H1 (cell line): ENCODE results near the gene MKKS. TPM values are rescaled to one million over a fixed set of nuclear protein-coding genes. Genes with fewer than 3 reads are reported as not detected.

Experiments
- CTCF ChIA-PET: fragments of 300-600 bp; sonication (Branson Sonifier 250); formaldehyde crosslinking; loops from one replicate; lab custom pipeline; 2021; ENCODE audit not compliant: partially characterized antibody; lab: Charles Lee
- POLR2A ChIA-PET: fragments of 300-600 bp; sonication (Branson Sonifier 250); formaldehyde crosslinking; loops from one replicate; lab custom pipeline; 2021; ENCODE audit warnings: inconsistent platforms; ENCODE audit not compliant: partially characterized antibody; lab: Charles Lee
- DNase-seq, 2 experiments: peaks; one replicate each; pipeline versions ENCODE4 v3.0.0 to v3.0.0-alpha.2; 2010 to 2022; ENCODE audit warnings: low spot score in 2 of 2, low read depth in 1 of 2, mixed read lengths in 1 of 2
- FAIRE-seq: peaks from 2 replicates; lab custom pipeline; 2011; peaks lifted over from hg19 to GRCh38; lab: Jason Lieb, UNC
- H2AFZ ChIP-seq: 2 replicates; pipeline ENCODE4 v1.8.1; 2012; ENCODE audit warnings: low read length, inconsistent platforms
- H2AK5ac ChIP-seq: 2 replicates; pipeline ENCODE4 v1.6.1; 2013; ENCODE audit warnings: low read depth, low read length
- H2BK120ac ChIP-seq: replicated peaks from 2 replicates; pipeline ENCODE3; 2013; ENCODE audit warnings: low read depth, low read length, inconsistent platforms
- H2BK12ac ChIP-seq: 2 replicates; pipeline ENCODE4 v1.6.1; 2013; ENCODE audit warnings: low read depth, low read length
- H2BK15ac ChIP-seq: 2 replicates; pipeline ENCODE4 v1.6.1; 2013; ENCODE audit warnings: low read length
- H2BK20ac ChIP-seq: 2 replicates; pipeline ENCODE4 v1.6.1; 2013; ENCODE audit warnings: low read length
- H2BK5ac ChIP-seq: 2 replicates; pipeline ENCODE4 v1.6.1; 2013; ENCODE audit warnings: low read depth, low read length
- H3K14ac ChIP-seq: 2 replicates; pipeline ENCODE4 v1.6.1; 2013; ENCODE audit warnings: inconsistent platforms; ENCODE audit not compliant: insufficient read length
- H3K18ac ChIP-seq: 2 replicates; pipeline ENCODE4 v1.6.1; 2013; ENCODE audit warnings: low read length; ENCODE audit errors: extremely low read depth
- H3K23ac ChIP-seq: 2 replicates; pipeline ENCODE4 v1.6.1; 2013; ENCODE audit warnings: inconsistent platforms; ENCODE audit not compliant: insufficient read length
- H3K23me2 ChIP-seq: 2 replicates; pipeline ENCODE4 v1.6.1; 2013; ENCODE audit warnings: low read depth, low read length
- H3K27ac ChIP-seq: 2 replicates; pipeline ENCODE4 v1.6.1; 2011; ENCODE audit warnings: low read depth, low read length, inconsistent platforms
- H3K27me3 ChIP-seq, 4 experiments: replicated peaks in 1 of 4; 1 replicate in 1 of 4; 2 replicates in 3 of 4; pipeline versions ENCODE4 v1.6.1 to v1.8.1; 2011 to 2013; ENCODE audit warnings: low read length in 3 of 4, mild to moderate bottlenecking in 3 of 4, inconsistent platforms in 2 of 4, mixed read lengths in 2 of 4, moderate library complexity in 1 of 4; ENCODE audit not compliant: control insufficient read depth in 3 of 4, insufficient read depth in 3 of 4; ENCODE audit errors: extremely low read depth in 1 of 4
- H3K36me3 ChIP-seq, 4 experiments: 2 replicates each; pipeline versions ENCODE4 v1.6.1 to v1.8.1; 2011 to 2013; ENCODE audit warnings: mild to moderate bottlenecking in 4 of 4, low read length in 3 of 4, moderate library complexity in 2 of 4, control low read depth in 1 of 4, inconsistent platforms in 1 of 4; ENCODE audit not compliant: insufficient read depth in 4 of 4, control insufficient read depth in 2 of 4
- H3K4ac ChIP-seq: replicated peaks from 2 replicates; pipeline ENCODE3; 2013; ENCODE audit warnings: low read length, low read depth, mixed read lengths, inconsistent platforms; ENCODE audit not compliant: insufficient read length
- H3K4me1 ChIP-seq, 4 experiments: replicated peaks in 1 of 4; 1 replicate in 1 of 4; 2 replicates in 3 of 4; pipeline versions ENCODE4 v1.6.1 to v1.8.1; 2011 to 2013; ENCODE audit warnings: low read length in 3 of 4, inconsistent platforms in 2 of 4, mixed read lengths in 1 of 4; ENCODE audit not compliant: insufficient read depth in 4 of 4, control insufficient read depth in 3 of 4
- H3K4me2 ChIP-seq, 2 experiments: 2 replicates each; pipeline versions ENCODE4 v1.6.1 to v1.8.1; 2011 to 2013; ENCODE audit warnings: low read depth in 2 of 2, low read length in 2 of 2, control low read depth in 1 of 2, inconsistent platforms in 1 of 2, mild to moderate bottlenecking in 1 of 2; ENCODE audit not compliant: insufficient read depth in 1 of 2
- H3K4me3 ChIP-seq, 4 experiments: fragments of 200-600, 300-600 bp in 1 of 4; sonication (generic), shearing (Covaris generic), sonication (Bioruptor Twin) in 1 of 4; 2 replicates each; pipeline versions ENCODE4 v1.5.1 to v1.8.1; 2011 to 2016; ENCODE audit warnings: low read length in 4 of 4, low read depth in 3 of 4, control low read depth in 2 of 4, inconsistent platforms in 2 of 4, mild to moderate bottlenecking in 2 of 4, mixed read lengths in 1 of 4, moderate library complexity in 1 of 4; ENCODE audit not compliant: insufficient read depth in 2 of 4; ENCODE audit errors: extremely low read depth in 1 of 4
- H3K56ac ChIP-seq: replicated peaks from 2 replicates; pipeline ENCODE3; 2013; ENCODE audit warnings: low read depth, mild to moderate bottlenecking, mixed read lengths, low read length, inconsistent platforms; ENCODE audit not compliant: insufficient read length
- H3K79me1 ChIP-seq: 2 replicates; pipeline ENCODE4 v1.6.1; 2013; ENCODE audit warnings: low read depth, low read length, control low read depth
- H3K79me2 ChIP-seq, 2 experiments: 2 replicates each; pipeline versions ENCODE4 v1.6.1 to v1.8.1; 2012 to 2013; ENCODE audit warnings: low read length in 2 of 2, mild to moderate bottlenecking in 2 of 2, inconsistent platforms in 1 of 2; ENCODE audit not compliant: insufficient read depth in 2 of 2, control insufficient read depth in 1 of 2
- H3K9ac ChIP-seq, 4 experiments: replicated peaks in 1 of 4; 1 replicate in 1 of 4; 2 replicates in 3 of 4; pipeline versions ENCODE4 v1.6.1 to v1.8.1; 2011 to 2013; ENCODE audit warnings: low read depth in 3 of 4, low read length in 3 of 4, control low read depth in 2 of 4, mild to moderate bottlenecking in 2 of 4, moderate library complexity in 2 of 4, inconsistent platforms in 1 of 4; ENCODE audit errors: extremely low read depth in 1 of 4
- H3K9me3 ChIP-seq, 2 experiments: 2 replicates each; pipeline versions ENCODE4 v1.6.1 to v1.8.1; 2012 to 2013; ENCODE audit warnings: mild to moderate bottlenecking in 2 of 2, moderate library complexity in 2 of 2, control low read depth in 1 of 2, inconsistent platforms in 1 of 2, low read depth in 1 of 2, low read length in 1 of 2, mixed read lengths in 1 of 2; ENCODE audit not compliant: insufficient read depth in 2 of 2
- H4K20me1 ChIP-seq, 2 experiments: replicated peaks in 1 of 2; 2 replicates each; pipeline versions ENCODE3 to v1.8.1; 2011 to 2013; ENCODE audit warnings: inconsistent platforms in 2 of 2, low read length in 2 of 2, mild to moderate bottlenecking in 1 of 2; ENCODE audit not compliant: insufficient read depth in 2 of 2, control insufficient read depth in 1 of 2
- H4K5ac ChIP-seq: 2 replicates; pipeline ENCODE4 v1.6.1; 2013; ENCODE audit warnings: low read length, low read depth, mixed read lengths, inconsistent platforms; ENCODE audit not compliant: insufficient read length
- H4K8ac ChIP-seq: 2 replicates; pipeline ENCODE4 v1.8.0; 2013; ENCODE audit warnings: mild to moderate bottlenecking, moderate library complexity, low read length, inconsistent platforms; ENCODE audit not compliant: insufficient read depth; ENCODE audit errors: extremely low read depth
- H4K91ac ChIP-seq: replicated peaks from 2 replicates; pipeline ENCODE3; 2013; ENCODE audit warnings: low read length, mixed read lengths, inconsistent platforms; ENCODE audit not compliant: insufficient read length
- CTBP2 ChIP-seq: IDR thresholded peaks from 2 replicates; pipeline ENCODE4 v1.7.0; 2011; ENCODE audit warnings: borderline replicate concordance, mild to moderate bottlenecking, moderate library complexity, mixed read lengths, low read length; ENCODE audit not compliant: insufficient read depth, insufficient read length
- EP300 ChIP-seq, 2 experiments: IDR thresholded peaks; 1 replicate in 1 of 2; 2 replicates in 1 of 2; pipeline ENCODE4 v1.6.1; 2011 to 2012; ENCODE audit warnings: low read depth in 2 of 2, low read length in 2 of 2, mild to moderate bottlenecking in 2 of 2, borderline replicate concordance in 1 of 2, inconsistent platforms in 1 of 2, moderate library complexity in 1 of 2
- JUN ChIP-seq: IDR thresholded peaks from 2 replicates; pipeline ENCODE4 v1.6.1; 2011; ENCODE audit warnings: low read depth, mild to moderate bottlenecking, improper control_type of control experiment, low read length
- KDM5A ChIP-seq: fragments of 200-600 bp; IDR thresholded peaks from 2 replicates; pipeline ENCODE4 v1.7.1; 2012; ENCODE audit warnings: mild to moderate bottlenecking, low read length, inconsistent platforms, mixed read lengths
- PHF8 ChIP-seq: fragments of 200-600 bp; sonication (generic); conservative IDR thresholded peaks from 2 replicates; pipeline ENCODE4 v1.7.1; 2012; ENCODE audit warnings: low read depth, mild to moderate bottlenecking, inconsistent platforms, low read length, moderate library complexity
- POLR2A ChIP-seq, 2 experiments: IDR thresholded peaks; 1 replicate in 1 of 2; 2 replicates in 1 of 2; pipeline ENCODE4 v1.6.1; 2011; ENCODE audit warnings: low read depth in 2 of 2, low read length in 2 of 2, mild to moderate bottlenecking in 2 of 2; ENCODE audit errors: control extremely low read depth in 1 of 2
- RFX5 ChIP-seq: IDR thresholded peaks from 2 replicates; pipeline ENCODE4 v1.6.1; 2011; ENCODE audit warnings: low read depth, low read length, improper control_type of control experiment, borderline replicate concordance
- RXRA ChIP-seq: IDR thresholded peaks from 2 replicates; pipeline ENCODE4 v1.6.1; 2011; ENCODE audit warnings: low read depth, mild to moderate bottlenecking, low read length, moderate library complexity; ENCODE audit not compliant: insufficient read depth
- SIRT6 ChIP-seq: IDR thresholded peaks from one replicate; pipeline ENCODE4 v1.7.1; 2012; ENCODE audit warnings: low read length, inconsistent platforms
- SUZ12 ChIP-seq: fragments of 200-600 bp; sonication (generic); IDR thresholded peaks from 2 replicates; pipeline ENCODE4 v1.6.1; 2012; ENCODE audit warnings: mild to moderate bottlenecking, inconsistent platforms, low read length, moderate library complexity, mixed read lengths
- TBP ChIP-seq: IDR thresholded peaks from 2 replicates; pipeline ENCODE4 v1.6.1; 2011; ENCODE audit warnings: low read depth, low read length, improper control_type of control experiment
- ZNF274 ChIP-seq: IDR thresholded peaks from 2 replicates; pipeline ENCODE4 v1.7.0; 2012; ENCODE audit warnings: low read length, borderline replicate concordance; ENCODE audit errors: extremely low read depth
- WGBS, 2 experiments: shearing (Covaris generic) in 1 of 2; methylation state at CpG; one replicate each; pipeline versions ENCODE4 v1.1.6 to v1.1.7; 2013 to 2015; ENCODE audit warnings: low lambda C conversion rate in 2 of 2, mixed read lengths in 2 of 2, inconsistent platforms in 1 of 2, low coverage in 1 of 2, missing lambda C conversion rate in 1 of 2; ENCODE audit not compliant: insufficient replicate concordance in 2 of 2, insufficient coverage in 1 of 2, insufficient read length in 1 of 2; ENCODE audit errors: extremely low coverage in 1 of 2, missing lambda C conversion rate in 1 of 2; 5-methylcytosine and 5-hydroxymethylcytosine counted together
- polyA plus RNA-seq, 7 experiments: library from polyadenylated mRNA; depleted of rRNA in 3 of 7; stranded (reverse) in 5 of 7; unstranded in 2 of 7; fragments of >200 nt in 5 of 7; fragments of 200-250 nt in 2 of 7; gene quantifications; 1 replicate in 5 of 7; 2 replicates in 1 of 7; 4 replicates in 1 of 7; pipeline versions ENCODE4 v1.2.1 to v1.2.3, GENCODE V29; 2011 to 2013; ENCODE audit warnings: missing spikeins in 2 of 7, mixed read lengths in 2 of 7
- total RNA-seq: library from RNA; stranded (reverse); fragmentation: NEBNext Ultra II Directional; extraction: Animal tissue kit (Norgen Biotek cat#: 25700); gene quantifications from 2 replicates; pipeline ENCODE4 v1.2.1, GENCODE V29; 2021

Gene MKKS
- total and polyA plus RNA-seq, 2 of the 8 experiments (the other 6 are each of a cell fraction or from before 2014, with no cell fraction given): 15.9 to 24.8 TPM

- POLR2A ChIA-PET: interaction anchor here (0.7 to 1.4 kb wide), 3 partner anchors 13 to 394 kb away, joined by 3 to 5 read pairs (median 3); partner anchors contain the start of genes MKKS and SLX4IP
- H3K18ac ChIP-seq: no peak overlapping the region
- H4K20me1 ChIP-seq: peaks cover 0 to 3% of the 10 kb centered on the region in 2 experiments
- 73% methylated on average over 6 of the region's 6 CpGs; no CpG with 5 or more reads in 1 of the 2 experiments for WGBS, 2 experiments
- H3K79me2 ChIP-seq: peaks cover 0 to 23% of the 10 kb centered on the region in 2 experiments; a peak in 3 of 4 replicates
- H3K4me1 ChIP-seq: peaks cover 0 to 5% (median 2%) of the 10 kb centered on the region in 4 experiments; a peak in 2 of 7 replicates
- H2BK5ac ChIP-seq: no peak overlapping the region
- no peak overlapping the region for H3K9ac ChIP-seq
- H3K56ac ChIP-seq: no peak overlapping the region
- H3K27me3 ChIP-seq: no peaks in the 10 kb centered on the region
- H2BK15ac ChIP-seq: no peak overlapping the region
- no peak overlapping the region for H2AK5ac ChIP-seq
- H4K5ac ChIP-seq: no peak overlapping the region
- no peak overlapping the region for H3K4me2 ChIP-seq
- no peaks in the 10 kb centered on the region for H3K36me3 ChIP-seq
- H3K4ac ChIP-seq: no peak overlapping the region
- no peak overlapping the region for H3K27ac ChIP-seq
- FAIRE-seq (no peak), DNase-seq (no peak)
- H3K14ac ChIP-seq: no peak overlapping the region
- no peak overlapping the region for H2BK120ac ChIP-seq
- CTCF ChIA-PET: interaction anchor here (0.8 to 1.2 kb wide), 2 partner anchors 12 to 17 kb away, joined by 3 to 4 read pairs; no protein-coding TSS in a partner anchor
- peaks cover 2% of the 10 kb centered on the region for H3K79me1 ChIP-seq
- no peak overlapping the region for H2BK20ac ChIP-seq
- no peak overlapping the region for H3K23ac ChIP-seq
- no peak overlapping the region for H4K8ac ChIP-seq
- H3K4me3 ChIP-seq: no peak overlapping the region
- no peak overlapping the region for H2BK12ac ChIP-seq
- no peaks in the 10 kb centered on the region for H3K9me3 ChIP-seq
- H2AFZ ChIP-seq: no peak overlapping the region
- H3K23me2 ChIP-seq: no peaks in the 10 kb centered on the region
- H4K91ac ChIP-seq: no peak overlapping the region
- TF ChIP-seq PHF8 (no peak), RFX5 (no peak), SUZ12 (no peak), SIRT6 (no peak), ZNF274 (no peak), EP300 (IDR thresholded peaks at IDR 0.05; ENCODE audit: borderline replicate concordance in 1 of 2, low read depth in 2 of 2, low read length in 2 of 2) (no peak), CTBP2 (no peak), KDM5A (no peak), POLR2A (IDR thresholded peaks at IDR 0.05; ENCODE audit: control extremely low read depth in 1 of 2, low read depth in 2 of 2, low read length in 2 of 2) (no peak), RXRA (no peak), JUN (no peak), TBP (no peak)
These were observed 14.5 kb upstream of the MKKS start for GRCh38 chr20:10448270-10449156.
